HepG2 (cell line): ENCODE data around the gene STUB1. TPM values are rescaled to one million over a fixed set of nuclear protein-coding genes. Genes with fewer than 3 reads are reported as not detected.

Experiments
- BRCA1 ChIP-seq: sonication (generic); formaldehyde crosslinking; IDR thresholded peaks from 2 replicates; pipeline ENCODE4 v1.4.0; 2020; ENCODE audit warnings: missing genetic modification reagents
- HNRNPLL ChIP-seq: fragments of 200-400 bp; formaldehyde crosslinking; IDR thresholded peaks from 2 replicates; pipeline ENCODE4 v1.6.1; 2017; ENCODE audit warnings: mild to moderate bottlenecking, low read depth, low read length; ENCODE audit not compliant: poor library complexity, severe bottlenecking
- JUN ChIP-seq: sonication (generic); formaldehyde crosslinking; IDR thresholded peaks from 2 replicates; pipeline ENCODE4 v1.4.0; 2020; ENCODE audit warnings: mild to moderate bottlenecking, missing genetic modification reagents
- NFYB ChIP-seq: sonication (generic); formaldehyde crosslinking; IDR thresholded peaks from 2 replicates; pipeline ENCODE4 v1.4.0; 2020; ENCODE audit warnings: missing genetic modification reagents
- PAWR ChIP-seq: sonication (generic); formaldehyde crosslinking; IDR thresholded peaks from 2 replicates; pipeline ENCODE4 v1.4.0; 2020; ENCODE audit warnings: missing genetic modification reagents, mild to moderate bottlenecking, borderline replicate concordance
- POLR2G ChIP-seq: fragments of 200-400 bp; formaldehyde crosslinking; IDR thresholded peaks from 2 replicates; pipeline ENCODE4 v1.6.1; 2018; ENCODE audit warnings: mild to moderate bottlenecking, low read depth, low read length, moderate library complexity
- REL ChIP-seq: sonication (generic); formaldehyde crosslinking; conservative IDR thresholded peaks from 2 replicates; pipeline ENCODE4 v1.8.0; 2022; ENCODE audit warnings: mild to moderate bottlenecking, missing genetic modification reagents, moderate library complexity
- SMAD9 ChIP-seq: sonication (generic); formaldehyde crosslinking; IDR thresholded peaks from 2 replicates; pipeline ENCODE4 v1.5.1; 2020; ENCODE audit warnings: mild to moderate bottlenecking, missing genetic modification reagents
- THYN1 ChIP-seq: sonication (generic); formaldehyde crosslinking; IDR thresholded peaks from 2 replicates; pipeline ENCODE4 v1.8.1; 2023; ENCODE audit warnings: low read depth, mild to moderate bottlenecking, moderate library complexity, missing genetic modification reagents, borderline replicate concordance
- ZNF136 ChIP-seq: sonication (generic); formaldehyde crosslinking; IDR thresholded peaks from 2 replicates; pipeline ENCODE4 v1.8.1; 2022; ENCODE audit warnings: low read depth, mild to moderate bottlenecking, moderate library complexity, missing genetic modification reagents
- ZNF383 ChIP-seq: sonication (generic); formaldehyde crosslinking; IDR thresholded peaks from 2 replicates; pipeline ENCODE4 v1.4.0; 2020; ENCODE audit warnings: missing genetic modification reagents, mild to moderate bottlenecking, borderline replicate concordance
- ZNF670 ChIP-seq: sonication (generic); formaldehyde crosslinking; IDR thresholded peaks from 2 replicates; pipeline ENCODE4 v1.8.0; 2022; ENCODE audit warnings: mild to moderate bottlenecking, missing genetic modification reagents, borderline replicate concordance
- ZNF878 ChIP-seq: sonication (generic); formaldehyde crosslinking; IDR thresholded peaks from 2 replicates; pipeline ENCODE4 v1.8.1; 2023; ENCODE audit warnings: mild to moderate bottlenecking, missing genetic modification reagents, moderate library complexity
- polyA plus RNA-seq, 8 experiments: library from polyadenylated mRNA; depleted of rRNA in 3 of 8; stranded (reverse) in 7 of 8; unstranded in 1 of 8; fragments of >200 nt; fragmentation: Illumina TruSeq in 4 of 8; extraction: Trizol in 4 of 8; gene quantifications; 2 replicates each; pipeline versions ENCODE4 v1.2.1 to v1.2.3, GENCODE V29; 2011 to 2016; ENCODE audit warnings: low read depth in 4 of 8, missing spikeins in 1 of 8, mixed read lengths in 1 of 8; ENCODE audit not compliant: insufficient read depth in 1 of 8
- total RNA-seq, 5 experiments: library from RNA; depleted of rRNA; stranded (reverse); fragments of >200 nt; fragmentation: Illumina TruSeq; extraction: Trizol; gene quantifications; 2 replicates each; pipeline ENCODE4 v1.2.3, GENCODE V29; 2016; ENCODE audit warnings: low read depth in 1 of 5
- TF ChIP-seq, protein P1 (sequence below): sonication (generic); formaldehyde crosslinking; IDR thresholded peaks from 2 replicates; pipeline ENCODE4 v1.5.1; 2020; ENCODE audit warnings: missing genetic modification reagents, mild to moderate bottlenecking, borderline replicate concordance
- TF ChIP-seq, protein P2 (sequence below): sonication (generic); formaldehyde crosslinking; IDR thresholded peaks from 2 replicates; pipeline ENCODE4 v1.8.1; 2023; ENCODE audit warnings: missing genetic modification reagents, inconsistent platforms, borderline replicate concordance
- TF ChIP-seq, protein P3 (sequence below): sonication (generic); formaldehyde crosslinking; IDR thresholded peaks from 2 replicates; pipeline ENCODE4 v1.4.0; 2020; ENCODE audit warnings: missing genetic modification reagents
- TF ChIP-seq, protein P4 (sequence below): sonication (generic); formaldehyde crosslinking; IDR thresholded peaks from 2 replicates; pipeline ENCODE4 v1.4.0; 2020; ENCODE audit warnings: mild to moderate bottlenecking, low read depth, missing genetic modification reagents
- TF ChIP-seq, protein P5 (sequence below): IDR thresholded peaks from 2 replicates; pipeline ENCODE4 v1.6.1; 2016; ENCODE audit warnings: low read depth, borderline replicate concordance
- TF ChIP-seq, protein P6 (sequence below): IDR thresholded peaks from 2 replicates; pipeline ENCODE4 v1.6.1; 2016; ENCODE audit warnings: control low read depth

STUB1 gene
- total and polyA plus RNA-seq, 2 of the 13 experiments (the other 11 are each of a cell fraction or from before 2014, with no cell fraction given) = 52.9 to 78.2 TPM

DNA sequence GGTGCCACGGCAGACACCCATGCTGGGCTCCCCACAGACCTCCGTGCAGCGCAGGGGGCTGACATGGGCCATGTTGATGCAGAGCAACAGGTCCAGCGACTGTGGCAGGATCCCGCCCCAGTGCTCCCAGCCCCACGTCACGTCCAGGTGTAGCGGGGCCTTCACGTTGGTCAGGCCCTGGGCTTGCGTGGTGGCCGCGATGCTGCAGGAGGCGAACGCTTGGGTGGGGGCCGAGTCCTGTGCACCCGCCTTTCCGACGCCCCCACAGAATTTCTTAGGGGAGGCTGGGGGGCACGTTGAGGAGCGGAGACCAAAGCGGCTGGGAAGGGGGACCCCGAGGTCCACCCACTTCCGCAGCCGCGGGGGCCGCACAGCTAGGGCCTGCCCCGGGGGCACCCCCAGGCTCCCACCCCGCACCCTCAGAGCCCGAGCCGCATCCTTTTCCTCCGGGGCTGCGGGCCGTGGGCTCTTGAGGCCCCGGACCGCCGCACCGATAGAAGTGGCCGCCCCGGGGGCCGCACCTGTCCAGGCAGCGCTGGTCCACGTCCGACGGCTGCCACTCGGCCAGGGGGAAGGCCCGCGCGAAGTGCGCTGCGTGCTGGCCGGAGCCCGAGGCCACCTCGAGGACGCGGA is 44.5 kb upstream of the STUB1 start (continued):
- TF ChIP-seq, protein P1, sequence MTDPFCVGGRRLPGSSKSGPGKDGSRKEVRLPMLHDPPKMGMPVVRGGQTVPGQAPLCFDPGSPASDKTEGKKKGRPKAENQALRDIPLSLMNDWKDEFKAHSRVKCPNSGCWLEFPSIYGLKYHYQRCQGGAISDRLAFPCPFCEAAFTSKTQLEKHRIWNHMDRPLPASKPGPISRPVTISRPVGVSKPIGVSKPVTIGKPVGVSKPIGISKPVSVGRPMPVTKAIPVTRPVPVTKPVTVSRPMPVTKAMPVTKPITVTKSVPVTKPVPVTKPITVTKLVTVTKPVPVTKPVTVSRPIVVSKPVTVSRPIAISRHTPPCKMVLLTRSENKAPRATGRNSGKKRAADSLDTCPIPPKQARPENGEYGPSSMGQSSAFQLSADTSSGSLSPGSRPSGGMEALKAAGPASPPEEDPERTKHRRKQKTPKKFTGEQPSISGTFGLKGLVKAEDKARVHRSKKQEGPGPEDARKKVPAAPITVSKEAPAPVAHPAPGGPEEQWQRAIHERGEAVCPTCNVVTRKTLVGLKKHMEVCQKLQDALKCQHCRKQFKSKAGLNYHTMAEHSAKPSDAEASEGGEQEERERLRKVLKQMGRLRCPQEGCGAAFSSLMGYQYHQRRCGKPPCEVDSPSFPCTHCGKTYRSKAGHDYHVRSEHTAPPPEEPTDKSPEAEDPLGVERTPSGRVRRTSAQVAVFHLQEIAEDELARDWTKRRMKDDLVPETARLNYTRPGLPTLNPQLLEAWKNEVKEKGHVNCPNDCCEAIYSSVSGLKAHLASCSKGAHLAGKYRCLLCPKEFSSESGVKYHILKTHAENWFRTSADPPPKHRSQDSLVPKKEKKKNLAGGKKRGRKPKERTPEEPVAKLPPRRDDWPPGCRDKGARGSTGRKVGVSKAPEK = no peak
- TF ChIP-seq NFYB (CRISPR knock-in tag) (no peak), REL (no peak), THYN1 (CRISPR knock-in tag) (no peak), ZNF136 (CRISPR knock-in tag) (no peak), HNRNPLL (no peak), POLR2G (no peak), PAWR (no peak), ZNF670 (no peak), JUN (CRISPR knock-in tag) (no peak), SMAD9 (CRISPR knock-in tag) (no peak), ZNF878 (CRISPR knock-in tag) (no peak), ZNF383 (no peak), BRCA1 (CRISPR knock-in tag) (no peak)
- TF ChIP-seq, protein P2, sequence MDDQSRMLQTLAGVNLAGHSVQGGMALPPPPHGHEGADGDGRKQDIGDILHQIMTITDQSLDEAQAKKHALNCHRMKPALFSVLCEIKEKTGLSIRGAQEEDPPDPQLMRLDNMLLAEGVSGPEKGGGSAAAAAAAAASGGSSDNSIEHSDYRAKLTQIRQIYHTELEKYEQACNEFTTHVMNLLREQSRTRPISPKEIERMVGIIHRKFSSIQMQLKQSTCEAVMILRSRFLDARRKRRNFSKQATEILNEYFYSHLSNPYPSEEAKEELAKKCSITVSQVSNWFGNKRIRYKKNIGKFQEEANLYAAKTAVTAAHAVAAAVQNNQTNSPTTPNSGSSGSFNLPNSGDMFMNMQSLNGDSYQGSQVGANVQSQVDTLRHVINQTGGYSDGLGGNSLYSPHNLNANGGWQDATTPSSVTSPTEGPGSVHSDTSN (CRISPR knock-in tag) = no peak
- TF ChIP-seq, protein P3, sequence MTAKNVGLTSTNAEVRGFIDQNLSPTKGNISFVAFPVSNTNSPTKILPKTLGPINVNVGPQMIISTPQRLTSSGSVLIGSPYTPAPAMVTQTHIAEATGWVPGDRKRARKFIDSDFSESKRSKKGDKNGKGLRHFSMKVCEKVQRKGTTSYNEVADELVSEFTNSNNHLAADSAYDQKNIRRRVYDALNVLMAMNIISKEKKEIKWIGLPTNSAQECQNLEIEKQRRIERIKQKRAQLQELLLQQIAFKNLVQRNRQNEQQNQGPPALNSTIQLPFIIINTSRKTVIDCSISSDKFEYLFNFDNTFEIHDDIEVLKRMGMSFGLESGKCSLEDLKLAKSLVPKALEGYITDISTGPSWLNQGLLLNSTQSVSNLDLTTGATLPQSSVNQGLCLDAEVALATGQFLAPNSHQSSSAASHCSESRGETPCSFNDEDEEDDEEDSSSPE = no peak
- TF ChIP-seq, protein P4, sequence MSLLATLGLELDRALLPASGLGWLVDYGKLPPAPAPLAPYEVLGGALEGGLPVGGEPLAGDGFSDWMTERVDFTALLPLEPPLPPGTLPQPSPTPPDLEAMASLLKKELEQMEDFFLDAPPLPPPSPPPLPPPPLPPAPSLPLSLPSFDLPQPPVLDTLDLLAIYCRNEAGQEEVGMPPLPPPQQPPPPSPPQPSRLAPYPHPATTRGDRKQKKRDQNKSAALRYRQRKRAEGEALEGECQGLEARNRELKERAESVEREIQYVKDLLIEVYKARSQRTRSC = no peak
- TF ChIP-seq, protein P5, sequence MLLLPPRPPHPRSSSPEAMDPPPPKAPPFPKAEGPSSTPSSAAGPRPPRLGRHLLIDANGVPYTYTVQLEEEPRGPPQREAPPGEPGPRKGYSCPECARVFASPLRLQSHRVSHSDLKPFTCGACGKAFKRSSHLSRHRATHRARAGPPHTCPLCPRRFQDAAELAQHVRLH (CRISPR knock-in tag) = no peak
- TF ChIP-seq, protein P6, sequence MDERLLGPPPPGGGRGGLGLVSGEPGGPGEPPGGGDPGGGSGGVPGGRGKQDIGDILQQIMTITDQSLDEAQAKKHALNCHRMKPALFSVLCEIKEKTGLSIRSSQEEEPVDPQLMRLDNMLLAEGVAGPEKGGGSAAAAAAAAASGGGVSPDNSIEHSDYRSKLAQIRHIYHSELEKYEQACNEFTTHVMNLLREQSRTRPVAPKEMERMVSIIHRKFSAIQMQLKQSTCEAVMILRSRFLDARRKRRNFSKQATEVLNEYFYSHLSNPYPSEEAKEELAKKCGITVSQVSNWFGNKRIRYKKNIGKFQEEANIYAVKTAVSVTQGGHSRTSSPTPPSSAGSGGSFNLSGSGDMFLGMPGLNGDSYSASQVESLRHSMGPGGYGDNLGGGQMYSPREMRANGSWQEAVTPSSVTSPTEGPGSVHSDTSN (CRISPR knock-in tag) = no peak
